GM12892 (cell line): ENCODE measurements around the gene SLC4A9.

Experiments
- POLR2A ChIP-seq: IDR thresholded peaks from 2 replicates; pipeline ENCODE4 v1.6.1; 2011; ENCODE audit warnings: low read depth, low read length, control low read depth
- POLR2AphosphoS5 ChIP-seq: IDR thresholded peaks from 2 replicates; pipeline ENCODE4 v1.6.1; 2011; ENCODE audit warnings: low read depth, low read length, control low read depth
- TAF1 ChIP-seq: IDR thresholded peaks from 2 replicates; pipeline ENCODE4 v1.6.1; 2011; ENCODE audit warnings: low read depth, mild to moderate bottlenecking, control low read depth, low read length, borderline replicate concordance

GRCh38 chr5:140398379-140398811 is 38.4 kb downstream of the SLC4A9 start:
- TF ChIP-seq POLR2A: no peak
- no peak for TF ChIP-seq TAF1
- no peak for TF ChIP-seq POLR2AphosphoS5
